Measurements from ENCODE around the gene RBKS.

DNA sequence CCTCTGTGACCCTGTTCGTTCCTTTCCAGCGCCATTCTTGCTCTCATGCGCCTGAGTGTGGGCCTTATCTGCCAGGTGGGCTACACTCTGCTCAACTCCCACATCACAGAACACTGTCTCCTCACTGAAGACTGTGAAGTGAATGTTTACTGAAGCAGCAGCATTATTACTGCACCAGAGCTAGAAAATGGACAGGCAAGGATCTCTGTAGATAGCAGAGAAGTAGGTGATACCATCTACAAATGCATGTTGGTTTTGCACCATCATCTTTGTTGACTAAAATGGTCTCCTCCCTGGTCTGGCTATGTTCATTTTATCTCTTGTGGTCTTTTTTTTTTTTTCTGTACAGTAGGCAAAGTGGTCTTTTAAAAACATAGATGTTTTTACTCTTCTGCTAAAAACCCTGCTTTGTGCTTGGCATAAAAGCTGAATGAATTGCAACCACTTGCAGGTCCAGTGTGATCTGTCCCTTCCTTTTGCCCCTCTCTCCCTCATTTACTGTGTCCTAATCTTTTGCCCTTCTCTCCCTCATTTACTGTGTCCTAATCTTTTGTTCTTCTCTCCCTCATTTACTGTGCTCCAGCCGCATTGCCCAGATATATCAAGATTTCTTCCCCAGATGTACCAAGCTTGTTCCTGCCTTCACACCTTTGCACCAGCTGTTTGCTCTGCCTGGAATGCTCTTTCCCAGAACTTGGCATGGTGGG lies 35.7 kb upstream of the RBKS start:
- no peak for TF ChIP-seq CTCF (conservative IDR thresholded peaks at IDR 0.05 in 1 of 2, IDR thresholded peaks at IDR 0.05 in 1 of 2; ENCODE audit: low read depth in 1 of 2, low read length in 2 of 2)
- TF ChIP-seq EZH2 (IDR thresholded peaks at IDR 0.05; ENCODE audit: low read length, missing control alignments), result no peak
